K562 (cell line): ENCODE measurements around the gene UBR1. TPM values are rescaled to one million over a fixed set of nuclear protein-coding genes. Genes with fewer than 3 reads are reported as not detected.
A peak's percentile ranks its signal among the peaks of the same experiment; 100 is the strongest.

ENCODE experiments used
- DLX4 ChIP-seq: fragments of 250-450 bp; sonication (Bioruptor Pico); IDR thresholded peaks from 2 replicates; pipeline ENCODE4 v1.6.1; 2021; ENCODE audit warnings: mild to moderate bottlenecking
- GATA2 ChIP-seq: sonication (generic); formaldehyde crosslinking; IDR thresholded peaks from 2 replicates; pipeline ENCODE4 v1.4.0; 2020; ENCODE audit warnings: mild to moderate bottlenecking, missing genetic modification reagents
- HINFP ChIP-seq: fragments of 450-650 bp; conservative IDR thresholded peaks from 2 replicates; pipeline ENCODE4 v1.6.1; 2016; ENCODE audit warnings: missing genetic modification characterization, low read depth, mild to moderate bottlenecking, control low read depth, missing compliant biosample characterization
- HNRNPL ChIP-seq: fragments of 200-400 bp; formaldehyde crosslinking; IDR thresholded peaks from 2 replicates; pipeline ENCODE4 v1.6.1; 2017; ENCODE audit warnings: low read depth, mild to moderate bottlenecking, low read length
- HNRNPUL1 ChIP-seq: fragments of 200-400 bp; formaldehyde crosslinking; IDR thresholded peaks from 2 replicates; pipeline ENCODE4 v1.6.1; 2017; ENCODE audit warnings: low read length
- JUND ChIP-seq, 2 experiments: IDR thresholded peaks; 2 replicates in 1 of 2; 3 replicates in 1 of 2; pipeline ENCODE4 v1.6.1; 2011; ENCODE audit warnings: borderline replicate concordance in 2 of 2, low read depth in 2 of 2, low read length in 2 of 2, improper control_type of control experiment in 1 of 2, missing biosample characterization in 1 of 2, missing genetic modification characterization in 1 of 2, missing genetic modification reagents in 1 of 2
- MEIS2 ChIP-seq: fragments of 450-650 bp; IDR thresholded peaks from 2 replicates; pipeline ENCODE4 v1.6.1; 2014; ENCODE audit warnings: mild to moderate bottlenecking; ENCODE audit not compliant: partially characterized antibody
- PCBP1 ChIP-seq: fragments of 200-400 bp; formaldehyde crosslinking; IDR thresholded peaks from 2 replicates; pipeline ENCODE4 v1.6.1; 2018; ENCODE audit warnings: mild to moderate bottlenecking, low read depth, low read length; ENCODE audit not compliant: poor library complexity, severe bottlenecking
- PHF21A ChIP-seq: fragments of 450-650 bp; IDR thresholded peaks from 2 replicates; pipeline ENCODE4 v1.6.1; 2017; ENCODE audit warnings: low read depth, borderline replicate concordance
- PRMT5 ChIP-seq: sonication (generic); formaldehyde crosslinking; IDR thresholded peaks from 2 replicates; pipeline ENCODE4 v1.5.0; 2020; ENCODE audit warnings: missing genetic modification reagents
- RUNX1 ChIP-seq: sonication (generic); IDR thresholded peaks from 2 replicates; pipeline ENCODE4 v1.6.1; 2016; ENCODE audit warnings: antibody characterized with exemption, low read depth
- TAF9B ChIP-seq: fragments of 450-650 bp; IDR thresholded peaks from 2 replicates; pipeline ENCODE4 v1.6.1; 2018; ENCODE audit warnings: mild to moderate bottlenecking; ENCODE audit not compliant: partially characterized antibody
- TBL1XR1 ChIP-seq, 2 experiments: IDR thresholded peaks; 2 replicates each; pipeline ENCODE4 v1.6.1; 2012; ENCODE audit warnings: improper control_type of control experiment in 2 of 2, low read length in 2 of 2, mild to moderate bottlenecking in 1 of 2
- TOE1 ChIP-seq, 2 experiments: fragments of 450-650 bp in 1 of 2; sonication (generic) in 1 of 2; formaldehyde crosslinking in 1 of 2; IDR thresholded peaks; 2 replicates each; pipeline versions ENCODE4 v1.7.1 to v1.8.0; 2016 to 2022; ENCODE audit warnings: borderline replicate concordance in 2 of 2, mild to moderate bottlenecking in 2 of 2, antibody characterized with exemption in 1 of 2, inconsistent platforms in 1 of 2, low read depth in 1 of 2, missing genetic modification reagents in 1 of 2, moderate library complexity in 1 of 2
- ZEB2 ChIP-seq: fragments of 450-650 bp; IDR thresholded peaks from 2 replicates; pipeline ENCODE4 v1.6.1; 2016
- ZFPM2 ChIP-seq: fragments of 250-450 bp; sonication (Bioruptor Pico); IDR thresholded peaks from 2 replicates; pipeline ENCODE4 v1.5.1; 2022; ENCODE audit warnings: mild to moderate bottlenecking
- ZNF121 ChIP-seq: sonication (generic); formaldehyde crosslinking; conservative IDR thresholded peaks from 2 replicates; pipeline ENCODE4 v1.8.0; 2022; ENCODE audit warnings: missing genetic modification reagents
- ZNF134 ChIP-seq: fragments of 250-450 bp; sonication (Bioruptor Pico); conservative IDR thresholded peaks from 2 replicates; pipeline ENCODE4 v1.4.0; 2020
- ZNF184 ChIP-seq: sonication (generic); formaldehyde crosslinking; IDR thresholded peaks from 2 replicates; pipeline ENCODE4 v1.5.0; 2020; ENCODE audit warnings: missing genetic modification reagents
- ZNF347 ChIP-seq: fragments of 450-650 bp; formaldehyde crosslinking; IDR thresholded peaks from 2 replicates; pipeline ENCODE4 v1.4.0; 2020; ENCODE audit warnings: low read depth, mild to moderate bottlenecking, moderate library complexity
- ZNF639 ChIP-seq, 2 experiments: fragments of 200-800 bp in 1 of 2; sonication (Bioruptor generic) in 1 of 2; sonication (generic) in 1 of 2; formaldehyde crosslinking in 1 of 2; IDR thresholded peaks in 1 of 2; conservative IDR thresholded peaks in 1 of 2; 2 replicates each; pipeline versions ENCODE4 v1.5.0 to v1.6.1; 2016 to 2020; ENCODE audit warnings: missing compliant biosample characterization in 1 of 2, missing genetic modification characterization in 1 of 2, missing genetic modification reagents in 1 of 2
- polyA plus RNA-seq, 8 experiments: library from polyadenylated mRNA; depleted of rRNA in 4 of 8; stranded (reverse) in 5 of 8; unstranded in 3 of 8; fragments of >200 nt; fragmentation: Nextera tagmentation in 2 of 8; fragmentation: Illumina TruSeq in 1 of 8; extraction: Ambion mirVana in 2 of 8; extraction: Trizol in 1 of 8; gene quantifications; 2 replicates each; pipeline versions ENCODE4 v1.2.1 to v1.2.3, GENCODE V29; 2011 to 2014; ENCODE audit warnings: inconsistent platforms in 1 of 8, missing spikeins in 1 of 8
- total RNA-seq, 7 experiments: library from RNA; depleted of rRNA in 6 of 7; stranded (reverse); fragments of >200 nt in 6 of 7; fragmentation: Illumina TruSeq in 2 of 7; extraction: Trizol in 2 of 7; gene quantifications; 2 replicates each; pipeline versions ENCODE4 v1.2.1 to v1.2.3, GENCODE V29; 2011 to 2021; ENCODE audit warnings: low replicate concordance in 1 of 7

UBR1 gene
- total and polyA plus RNA-seq, 9 of the 15 experiments (the other 6 are each of a cell fraction or from before 2014, with no cell fraction given), result 5.8 to 30.7 (median 15.3) TPM

- TF ChIP-seq DLX4 (no peak), HNRNPL (no peak), PRMT5 (CRISPR knock-in tag) (no peak), PHF21A (no peak), ZNF121 (CRISPR knock-in tag) (no peak), PCBP1 (peak; percentile 50), GATA2 (no peak), HNRNPUL1 (no peak), ZFPM2 (no peak), ZEB2 (peak; percentile 19; the same call in 1 of the 2 replicates), MEIS2 (no peak), RUNX1 (no peak), TOE1 (IDR thresholded peaks at IDR 0.05; ENCODE audit: borderline replicate concordance) (peak; percentile 24; the same call in 1 of the 2 replicates), TOE1 (CRISPR knock-in tag; IDR thresholded peaks at IDR 0.05; ENCODE audit: borderline replicate concordance, low read depth) (no peak; the same call in 1 of the 2 replicates), HINFP (tag) (no peak), ZNF134 (0 out of 2 replicates have a peak, but pooled peaks have one; percentile 10), TAF9B (peak; percentile 62), TBL1XR1 (IDR thresholded peaks at IDR 0.05; ENCODE audit: low read length in 2 of 2) (no peak), JUND (IDR thresholded peaks at IDR 0.05; ENCODE audit: borderline replicate concordance, low read depth, low read length) (no peak), JUND (tag; IDR thresholded peaks at IDR 0.05; ENCODE audit: borderline replicate concordance, low read depth, low read length) (0 out of 3 replicates have a peak, but pooled peaks have one; percentile 44), ZNF184 (no peak), ZNF347 (CRISPR knock-in tag) (no peak), ZNF639 (CRISPR knock-in tag; conservative IDR thresholded peaks at IDR 0.05 in 1 of 2, IDR thresholded peaks at IDR 0.05 in 1 of 2) (no peak)
Measured at GRCh38 chr15:43133430-43134156, 27.8 kb upstream of the UBR1 start, which contains the start of gene TMEM62 (continued).
